GM23248 (cell line): ENCODE measurements around the gene LMF2. TPM values are rescaled to one million over a fixed set of nuclear protein-coding genes. Genes with fewer than 3 reads are reported as not detected.
"Not testable (repeated sequence)": the region's sequence is repeated elsewhere in the genome, so short reads cannot be mapped to it uniquely, and the experiment has no call there.

Experiments used
- DNase-seq: peaks from one replicate; pipeline ENCODE4 v3.0.0-alpha.2; 2015
- H2AFZ ChIP-seq: fragments of 200-600 bp; sonication (generic); 2 replicates; pipeline ENCODE4 v1.6.1; 2016; ENCODE audit warnings: antibody characterized with exemption
- H3F3A ChIP-seq: fragments of 200-600 bp; sonication (generic); 2 replicates; pipeline ENCODE4 v1.6.1; 2016; ENCODE audit warnings: mild to moderate bottlenecking, antibody characterized with exemption, mixed run types; ENCODE audit not compliant: insufficient read depth
- H3K27ac ChIP-seq: fragments of 200-600 bp; sonication (generic); 2 replicates; pipeline ENCODE4 v1.5.1; 2016; ENCODE audit warnings: mild to moderate bottlenecking
- H3K27me3 ChIP-seq: fragments of 200-600 bp; sonication (generic); replicated peaks from 2 replicates; pipeline ENCODE4 v1.6.1; 2016; ENCODE audit warnings: mild to moderate bottlenecking; ENCODE audit not compliant: insufficient read depth
- H3K36me3 ChIP-seq: fragments of 200-600 bp; sonication (generic); 2 replicates; pipeline ENCODE4 v1.6.1; 2016; ENCODE audit warnings: low read depth, mild to moderate bottlenecking
- H3K4me1 ChIP-seq: fragments of 200-600 bp; sonication (generic); 2 replicates; pipeline ENCODE4 v1.6.1; 2016; ENCODE audit warnings: mild to moderate bottlenecking; ENCODE audit not compliant: insufficient read depth
- H3K4me2 ChIP-seq: fragments of 200-600 bp; sonication (generic); one replicate; pipeline ENCODE4 v1.6.1; 2016; ENCODE audit warnings: mild to moderate bottlenecking; ENCODE audit not compliant: unreplicated experiment
- H3K4me3 ChIP-seq: fragments of 200-600 bp; sonication (generic); 2 replicates; pipeline ENCODE4 v1.5.1; 2016; ENCODE audit warnings: mild to moderate bottlenecking
- H3K79me2 ChIP-seq: fragments of 200-600 bp; sonication (generic); 2 replicates; pipeline ENCODE4 v1.6.1; 2016; ENCODE audit warnings: mild to moderate bottlenecking; ENCODE audit not compliant: insufficient read depth
- H3K9ac ChIP-seq: fragments of 200-600 bp; sonication (generic); 2 replicates; pipeline ENCODE4 v1.6.1; 2016; ENCODE audit warnings: mild to moderate bottlenecking
- H3K9me2 ChIP-seq: fragments of 200-600 bp; sonication (generic); 2 replicates; pipeline ENCODE4 v1.6.1; 2016; ENCODE audit warnings: mixed run types, mild to moderate bottlenecking, moderate library complexity; ENCODE audit not compliant: insufficient read depth
- H3K9me3 ChIP-seq: fragments of 200-600 bp; sonication (generic); one replicate; pipeline ENCODE4 v1.6.1; 2017; ENCODE audit warnings: low read depth
- H4K20me1 ChIP-seq: fragments of 200-600 bp; sonication (generic); 2 replicates; pipeline ENCODE4 v1.6.0; 2016; ENCODE audit not compliant: insufficient read depth
- EZH2 ChIP-seq: fragments of 200-600 bp; sonication (generic); IDR thresholded peaks from 2 replicates; pipeline ENCODE4 v1.6.1; 2018; ENCODE audit warnings: antibody characterized with exemption, mild to moderate bottlenecking; ENCODE audit not compliant: insufficient read depth, poor library complexity, severe bottlenecking
- EZH2phosphoT487 ChIP-seq: fragments of 200-600 bp; sonication (generic); IDR thresholded peaks from 2 replicates; pipeline ENCODE4 v1.6.1; 2018; ENCODE audit warnings: antibody characterized with exemption, moderate library complexity, mild to moderate bottlenecking, low read depth; ENCODE audit not compliant: insufficient read depth
- WGBS, 2 experiments: methylation state at CpG; one replicate each; pipeline ENCODE4 v1.1.6; 2015 to 2017; ENCODE audit warnings: low lambda C conversion rate in 2 of 2, low coverage in 1 of 2; ENCODE audit errors: missing lambda C conversion rate in 2 of 2; 5-methylcytosine and 5-hydroxymethylcytosine counted together
- in situ Hi-C: fragments of 300-500 bp; cut with MboI; formaldehyde crosslinking; loops from 2 replicates; pipeline ENCODE4 v1.15.0; 2020
- polyA plus RNA-seq: library from polyadenylated mRNA; unstranded; fragments of >200 nt; fragmentation: Nextera tagmentation; extraction: Ambion mirVana; gene quantifications from 2 replicates; pipeline ENCODE4 v1.2.1, GENCODE V29; 2016
- total RNA-seq: library from RNA; depleted of rRNA; stranded (reverse); fragments of >200 nt; shearing (Covaris generic); gene quantifications from 2 replicates; pipeline ENCODE4 v1.2.3, GENCODE V29; 2014

LMF2 gene
- total and polyA plus RNA-seq, 2 experiments from 2014 or later: 95.0 to 101 TPM

DNA sequence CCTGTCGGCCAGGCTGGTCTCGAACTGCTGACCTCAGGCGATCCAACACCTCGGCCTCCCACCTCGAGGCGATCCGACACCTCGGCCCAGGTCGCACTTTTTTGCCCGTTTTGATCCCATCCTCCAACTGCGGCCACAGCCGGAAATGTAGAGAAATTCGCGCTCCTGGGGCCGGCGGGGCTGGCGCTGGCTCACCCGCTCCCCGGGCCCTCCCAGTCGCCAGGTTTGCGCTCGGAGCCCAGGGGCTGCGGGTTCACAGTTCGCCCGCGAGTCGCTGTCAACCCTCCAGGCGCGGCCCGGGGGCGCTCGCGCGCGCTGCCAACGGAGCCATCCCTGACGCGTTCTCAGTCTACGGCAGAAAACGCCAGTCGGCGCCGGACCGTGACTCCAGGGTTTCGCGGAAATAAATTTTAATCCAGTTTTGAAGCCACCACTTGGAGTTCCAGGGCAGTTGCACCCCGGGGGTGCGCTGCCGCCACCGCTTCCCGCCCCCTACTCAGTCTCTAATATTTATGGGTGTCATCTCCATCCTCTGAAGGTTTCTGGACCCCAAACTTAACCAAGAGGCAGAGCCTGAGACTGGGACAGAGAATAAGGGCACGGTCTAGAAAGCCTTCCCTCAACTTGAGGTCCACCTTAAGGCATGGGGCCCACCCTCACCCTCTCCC lies 36.7 kb upstream of the LMF2 start:
- Histone ChIP-seq H3K9me3 (no peaks in the 10 kb centered on the region), H3K4me3 (peak overlapping the region; percentile 51), H3K9me2 (no peaks in the 10 kb centered on the region), H2AFZ (peak overlapping the region; percentile 54), H3K36me3 (no peaks in the 10 kb centered on the region), H3K79me2 (no peaks in the 10 kb centered on the region), H3K9ac (peak overlapping the region; percentile 62), H4K20me1 (no peaks in the 10 kb centered on the region), H3K27me3 (peaks cover 8% of the 10 kb centered on the region), H3K27ac (0 out of 2 replicates have a peak overlapping the region, but pooled peaks have one; percentile 13), H3K4me2 (peak overlapping the region; percentile 60), H3F3A (peaks cover 31% of the 10 kb centered on the region), H3K4me1 (peaks cover 30% of the 10 kb centered on the region)
- TF ChIP-seq EZH2 (no peak), EZH2phosphoT487 (no peak)
- 6% methylated on average over 34 to 52 of the region's 52 CpGs for WGBS, 2 experiments
- in situ Hi-C loops: no loop called here
- peak; percentile 90 for DNase-seq

- Histone ChIP-seq H2AFZ (no peak overlapping the region), H3K79me2 (no peaks in the 10 kb centered on the region), H3K9me2 (no peaks in the 10 kb centered on the region), H3K27me3 (no peaks in the 10 kb centered on the region; the same call in 1 of the 2 replicates), H3K9ac (no peak overlapping the region), H3K9me3 (no peaks in the 10 kb centered on the region), H3K36me3 (no peaks in the 10 kb centered on the region), H3K4me1 (peaks cover 42% of the 10 kb centered on the region), H3K27ac (peak overlapping the region; percentile 99), H3K4me3 (no peak overlapping the region), H3K4me2 (no peak overlapping the region), H4K20me1 (no peaks in the 10 kb centered on the region), H3F3A (peaks cover 42% of the 10 kb centered on the region)
- peak; percentile 75 for DNase-seq
- no peak for TF ChIP-seq EZH2phosphoT487
- in situ Hi-C loops: no loop called here
- 88% methylated on average over 19 of the region's 19 CpGs for WGBS, 2 experiments
Observed at GRCh38 chr22:50542416-50542927, 35.0 kb upstream of the LMF2 start.

- H3K9ac ChIP-seq: peak overlapping the region; percentile 72
- H3K79me2 ChIP-seq, H3K9me3 ChIP-seq, H4K20me1 ChIP-seq, H2AFZ ChIP-seq, H3K4me3 ChIP-seq, in situ Hi-C loops, H3K36me3 ChIP-seq, H3K9me2 ChIP-seq, H3K27me3 ChIP-seq: not testable (repeated sequence)
- H3F3A ChIP-seq: peaks cover 42% of the 10 kb centered on the region
- peak overlapping the region; percentile 99 for H3K27ac ChIP-seq
- peak overlapping the region; percentile 1 for H3K4me2 ChIP-seq
- H3K4me1 ChIP-seq: peaks cover 42% of the 10 kb centered on the region
- peak; percentile 96 for DNase-seq
- whole genome bisulfite sequencing, 2 experiments: 3% methylated on average over 5 of the region's 5 CpGs
Observed at GRCh38 chr22:50541667-50542026, 34.1 kb upstream of the LMF2 start.

DNA sequence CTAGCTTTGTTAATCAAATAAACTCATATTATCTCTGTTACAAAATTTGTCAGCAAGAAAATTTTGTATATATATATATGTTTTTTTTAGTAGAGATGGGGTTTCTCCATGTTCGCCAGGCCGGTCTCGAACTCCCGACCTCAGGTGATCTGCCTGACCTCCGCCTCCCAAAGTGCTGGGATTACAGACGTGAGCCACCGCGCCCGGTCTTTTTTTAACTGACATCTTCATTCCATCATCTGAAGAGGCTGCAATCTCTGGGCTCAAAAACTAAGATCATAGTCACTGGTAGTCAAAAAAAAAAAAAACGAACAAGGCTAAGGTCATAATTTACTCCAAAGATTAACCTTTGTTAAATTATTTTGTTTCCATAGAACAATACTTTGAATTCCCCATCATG lies 32.9 kb upstream of the LMF2 start:
- H3K4me1 ChIP-seq: peaks cover 42% of the 10 kb centered on the region
- TF ChIP-seq EZH2phosphoT487 (no peak), EZH2 (no peak)
- no peak overlapping the region for H2AFZ ChIP-seq
- H3K27ac ChIP-seq: peak overlapping the region; percentile 99
- H3K9me2 ChIP-seq: no peaks in the 10 kb centered on the region
- no peaks in the 10 kb centered on the region for H3K79me2 ChIP-seq
- DNase-seq: no peak
- no peaks in the 10 kb centered on the region for H4K20me1 ChIP-seq
- H3F3A ChIP-seq: peaks cover 42% of the 10 kb centered on the region
- in situ Hi-C loops: no loop called here
- no peak overlapping the region for H3K4me3 ChIP-seq
- no peaks in the 10 kb centered on the region for H3K9me3 ChIP-seq
- H3K36me3 ChIP-seq: no peaks in the 10 kb centered on the region
- no peaks in the 10 kb centered on the region for H3K27me3 ChIP-seq
- 81% methylated on average over 10 of the region's 10 CpGs for WGBS, 2 experiments
- peak overlapping the region; percentile 90 for H3K9ac ChIP-seq
- H3K4me2 ChIP-seq: peak overlapping the region; percentile 84
